HS-27A (cell line): ENCODE measurements around the gene PRSS3.
A peak's percentile ranks its signal among the peaks of the same experiment; 100 is the strongest.
"Not testable (repeated sequence)": the region's sequence is repeated elsewhere in the genome, so short reads cannot be mapped to it uniquely, and the experiment has no call there.

Experiments used
- DNase-seq: peaks from one replicate; pipeline ENCODE4 v3.0.0-alpha.2; 2012; ENCODE audit warnings: low read depth, missing footprints

The PRSS3 gene

GRCh38 chr9:33795281-33795680, at the start of gene PRSS3:
PRSS3 (plus strand) TSS chr9:33795561; CDS start chr9:33795574, 13 bp downstream.
- DNase-seq: no peak

DNA sequence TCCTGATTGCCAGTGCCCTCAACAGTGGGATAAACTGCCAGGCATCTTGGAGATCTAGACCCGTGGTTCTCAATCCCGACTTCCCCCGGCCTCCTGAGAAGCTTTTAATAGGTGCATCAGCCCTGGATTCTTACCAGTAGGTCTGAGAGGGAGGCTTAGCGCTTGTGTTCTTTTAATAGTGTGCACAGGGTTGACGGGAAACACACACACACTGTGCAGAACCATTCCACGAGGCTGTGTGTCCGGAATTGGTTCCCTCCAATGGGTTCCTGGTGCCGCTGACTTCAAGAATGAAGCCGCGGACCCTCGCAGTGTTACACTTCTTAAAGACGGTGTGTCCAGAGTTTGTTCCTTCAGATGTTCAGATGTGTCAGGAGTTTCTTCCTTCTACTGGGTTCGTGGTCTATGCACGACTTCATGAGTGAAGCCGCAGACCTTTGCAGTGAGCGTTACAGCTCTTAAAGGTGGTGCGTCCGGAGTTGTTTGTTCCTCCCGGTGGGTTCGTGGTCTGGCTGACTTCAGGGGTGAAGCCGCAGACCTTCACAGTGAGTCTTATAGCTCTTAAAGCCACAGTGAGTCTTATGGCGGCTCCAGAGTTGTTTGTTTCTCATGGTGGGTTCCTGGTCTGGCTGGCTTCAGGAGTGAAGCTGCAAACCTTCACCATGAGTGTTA, 46.6 kb upstream of the PRSS3 start:
- no peak for DNase-seq

- not testable (repeated sequence) for DNase-seq
These were observed 46.1 kb upstream of the PRSS3 start for GRCh38 chr9:33749305-33749654.

DNA sequence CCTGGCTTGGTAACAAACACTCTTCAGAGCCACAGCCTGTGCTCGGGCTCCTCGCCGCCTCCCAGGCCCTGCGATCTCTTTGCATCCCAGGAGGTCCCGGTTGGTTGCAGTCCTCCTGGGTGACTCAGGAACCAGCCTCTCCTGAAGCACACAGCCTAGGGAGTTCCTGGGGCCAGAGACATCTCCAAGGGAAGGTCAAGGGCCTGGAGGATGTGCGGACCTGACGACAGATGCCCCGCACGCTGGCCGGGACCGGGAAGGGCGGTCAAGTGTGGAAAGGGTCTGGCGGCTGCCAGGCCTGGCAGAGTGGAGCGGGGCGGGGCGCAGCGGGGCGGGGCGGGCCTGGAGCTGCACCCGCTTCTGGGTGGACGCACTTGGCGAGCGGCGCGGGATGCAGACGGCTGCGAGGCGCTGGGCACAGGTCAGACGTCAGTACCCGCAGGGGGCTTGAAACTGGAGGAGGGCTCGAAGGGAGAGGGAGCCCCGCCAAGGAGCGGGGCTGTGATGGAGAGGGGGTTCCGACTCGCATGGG, 45.0 kb upstream of the PRSS3 start:
- no peak for DNase-seq

DNA sequence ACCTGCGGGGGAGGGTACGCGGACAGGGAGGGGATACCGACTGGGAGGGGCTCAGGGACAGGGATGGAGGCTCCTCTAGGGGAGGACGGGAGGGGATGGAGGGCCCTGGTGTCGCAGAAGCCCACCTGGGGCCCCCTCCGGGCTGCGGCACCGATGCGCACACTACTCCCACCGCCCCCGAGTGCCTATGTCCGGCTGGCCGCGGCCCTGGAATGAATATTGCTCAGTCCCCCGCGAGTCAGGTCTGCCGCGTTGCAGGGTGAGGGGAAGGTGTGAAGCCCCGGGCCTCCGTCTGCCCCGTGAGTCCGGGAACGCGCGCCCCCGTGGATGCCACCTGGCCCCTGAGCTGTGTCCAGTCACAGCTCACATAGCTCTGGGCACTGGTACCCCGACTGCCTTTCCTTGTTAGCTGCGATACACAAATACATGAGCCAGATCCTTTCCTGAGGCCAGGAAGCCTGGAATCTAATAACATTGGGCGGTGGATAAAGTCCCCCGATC, 44.5 kb upstream of the PRSS3 start:
- no peak for DNase-seq

- DNase-seq: no peak
These were observed 43.7 kb upstream of the PRSS3 start for GRCh38 chr9:33751536-33752129.

- no peak for DNase-seq
These were observed 43.2 kb upstream of the PRSS3 start for GRCh38 chr9:33752130-33752637.

GRCh38 chr9:33752789-33753188, 42.6 kb upstream of the PRSS3 start:
- DNase-seq: not testable (repeated sequence)

GRCh38 chr9:33759648-33760047, 35.7 kb upstream of the PRSS3 start:
- not testable (repeated sequence) for DNase-seq

GRCh38 chr9:33762343-33762742, 33.0 kb upstream of the PRSS3 start:
- DNase-seq: no peak

DNA sequence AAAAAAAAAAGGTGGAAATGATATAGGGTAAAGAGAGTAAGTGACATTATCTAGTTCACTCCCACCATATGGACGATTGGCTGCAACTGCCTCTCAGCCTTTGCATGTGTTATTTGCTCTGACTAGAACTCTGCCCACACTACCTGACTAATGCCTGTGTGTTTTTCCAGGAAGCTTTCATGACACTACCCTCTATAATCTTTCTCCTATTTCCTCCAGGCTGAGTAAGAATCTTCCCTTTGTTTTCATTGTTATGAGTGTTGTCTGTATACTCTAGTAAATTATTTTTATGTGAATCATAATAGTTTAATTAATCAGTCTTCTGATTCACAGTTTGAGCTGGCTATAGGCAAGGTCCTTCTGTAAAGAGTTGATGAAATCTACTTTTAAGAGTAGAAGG, 31.7 kb upstream of the PRSS3 start:
- not testable (repeated sequence) for DNase-seq

DNA sequence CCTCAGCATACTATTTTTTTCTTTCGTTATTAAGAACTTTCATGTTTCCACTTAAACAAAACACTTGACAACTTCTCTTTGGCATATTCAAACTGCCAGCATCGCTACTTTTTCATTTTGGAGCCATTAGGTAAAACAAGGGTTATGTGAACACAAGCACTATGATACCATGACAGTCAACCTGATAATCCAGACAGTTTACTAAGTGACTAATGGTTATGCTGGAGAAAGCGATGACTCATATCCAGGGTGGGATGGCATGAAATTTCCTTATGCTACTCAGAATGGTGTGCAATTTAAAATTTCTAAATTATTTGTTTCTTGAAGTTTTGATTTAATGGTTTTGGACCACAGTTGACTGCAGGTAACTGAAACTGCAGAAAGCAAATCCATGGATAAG, 29.9 kb upstream of the PRSS3 start:
- DNase-seq: peak; percentile 51

DNA sequence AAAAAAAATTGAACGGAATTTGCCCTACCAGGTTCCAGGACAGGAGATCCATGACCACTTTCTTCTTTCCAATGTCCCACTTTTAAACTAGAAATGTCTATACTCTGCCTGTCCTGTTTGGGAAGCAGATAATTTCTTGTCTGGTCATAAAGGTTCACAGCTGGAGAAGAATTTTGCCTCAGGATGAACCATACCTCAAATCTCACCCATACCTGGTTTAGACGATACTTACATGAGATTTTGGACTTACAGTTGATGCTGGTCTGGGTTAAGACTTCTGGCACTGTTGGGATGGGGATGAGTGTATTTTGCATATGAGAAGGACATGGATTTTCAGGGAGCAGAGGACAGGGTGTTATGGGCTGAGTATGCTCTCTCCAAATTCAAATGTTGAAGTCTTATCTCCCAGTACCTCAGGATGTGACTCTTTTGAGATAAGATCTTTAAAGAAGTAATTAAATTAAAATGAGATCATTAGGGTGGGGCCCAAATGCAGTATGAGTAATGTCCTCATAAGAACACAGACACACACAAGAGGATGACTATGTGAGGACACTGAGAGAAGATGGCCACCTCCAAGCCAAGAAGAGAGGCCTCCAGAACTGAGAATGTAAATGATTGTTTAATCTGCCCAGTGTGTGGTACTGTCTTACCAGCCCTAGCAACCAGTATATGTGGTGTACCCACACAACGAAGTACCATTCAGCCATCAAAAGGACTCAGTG, 25.0 kb upstream of the PRSS3 start:
- not testable (repeated sequence) for DNase-seq

DNA sequence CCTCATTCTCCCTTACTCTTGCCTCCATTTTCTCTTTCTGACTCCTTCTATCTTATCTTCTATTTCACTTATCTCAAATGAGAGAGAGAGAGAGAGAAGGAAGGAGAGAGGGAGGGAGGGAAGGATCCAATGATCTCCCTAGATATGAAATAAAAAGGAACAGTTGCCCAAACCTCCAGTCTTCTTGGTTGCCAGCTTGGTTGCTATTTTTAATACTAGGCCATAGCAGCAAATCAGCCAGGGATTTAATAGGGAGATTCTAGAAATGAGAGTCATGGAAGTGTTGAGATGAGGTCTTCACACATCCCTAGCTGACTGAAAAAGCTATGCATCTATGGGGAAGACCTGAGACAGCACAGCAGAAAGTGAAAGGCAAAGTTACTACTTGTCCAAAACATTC, 22.2 kb upstream of the PRSS3 start:
- not testable (repeated sequence) for DNase-seq

- not testable (repeated sequence) for DNase-seq
These were observed 21.2 kb upstream of the PRSS3 start for GRCh38 chr9:33774074-33774659.

DNA sequence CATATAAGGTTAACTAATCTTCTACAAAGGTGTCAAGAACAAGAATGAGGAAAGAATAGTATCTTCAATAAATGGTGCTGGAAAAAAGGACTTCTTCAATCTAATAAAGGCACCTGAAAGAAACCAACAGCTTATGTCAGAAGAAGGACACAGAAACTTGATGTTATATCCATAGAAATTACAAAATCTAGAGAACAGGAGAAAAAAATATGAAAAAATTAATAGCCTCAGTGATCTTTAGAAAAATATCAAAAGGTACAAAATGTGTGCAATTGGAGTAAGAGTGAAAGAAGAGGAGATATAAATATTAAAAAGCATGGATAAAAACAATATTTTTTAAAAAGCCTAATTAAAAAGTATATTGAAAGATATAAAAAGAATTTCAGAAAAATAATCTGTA, 18.8 kb upstream of the PRSS3 start:
- no peak for DNase-seq

GRCh38 chr9:33778700-33779351, 16.5 kb upstream of the PRSS3 start:
- peak; percentile 62 for DNase-seq

DNA sequence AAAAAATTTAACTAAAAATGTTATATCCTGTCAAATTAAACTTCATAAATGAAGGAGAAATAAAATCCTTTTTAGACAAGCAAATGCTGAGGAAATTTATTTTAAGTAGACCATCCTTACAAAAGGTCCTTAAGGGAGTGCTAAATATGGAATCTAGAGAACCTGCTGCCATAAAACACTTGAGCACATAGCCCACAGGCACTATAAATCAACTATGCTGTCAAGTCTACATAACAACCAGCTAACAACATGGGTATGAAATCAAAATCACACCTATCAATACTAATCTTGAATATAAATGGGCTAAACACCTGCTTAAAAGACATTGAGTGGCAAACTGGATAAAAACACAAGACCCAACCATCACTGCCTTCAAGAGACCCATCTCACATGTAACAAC, 15.1 kb upstream of the PRSS3 start:
- no peak for DNase-seq

DNA sequence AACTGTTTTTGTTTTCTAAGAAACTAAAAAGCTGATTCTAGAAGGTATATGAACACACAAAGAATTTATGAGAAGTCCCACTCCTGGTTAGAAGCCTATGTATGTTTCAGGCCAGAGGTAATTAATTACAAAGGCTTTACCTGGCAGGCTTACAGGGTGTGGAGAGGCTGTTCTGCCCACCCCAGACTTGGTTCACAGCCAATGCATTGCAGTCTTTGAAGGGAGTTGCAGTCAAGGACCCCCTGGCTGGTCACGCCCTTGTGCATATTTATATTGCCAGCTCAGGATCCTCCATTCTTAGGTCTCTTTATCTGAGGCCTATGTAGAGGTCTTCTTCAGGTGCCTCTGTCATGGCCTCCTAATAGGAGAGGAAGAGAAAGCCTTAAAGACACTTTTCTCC, 13.6 kb upstream of the PRSS3 start:
- no peak for DNase-seq

DNA sequence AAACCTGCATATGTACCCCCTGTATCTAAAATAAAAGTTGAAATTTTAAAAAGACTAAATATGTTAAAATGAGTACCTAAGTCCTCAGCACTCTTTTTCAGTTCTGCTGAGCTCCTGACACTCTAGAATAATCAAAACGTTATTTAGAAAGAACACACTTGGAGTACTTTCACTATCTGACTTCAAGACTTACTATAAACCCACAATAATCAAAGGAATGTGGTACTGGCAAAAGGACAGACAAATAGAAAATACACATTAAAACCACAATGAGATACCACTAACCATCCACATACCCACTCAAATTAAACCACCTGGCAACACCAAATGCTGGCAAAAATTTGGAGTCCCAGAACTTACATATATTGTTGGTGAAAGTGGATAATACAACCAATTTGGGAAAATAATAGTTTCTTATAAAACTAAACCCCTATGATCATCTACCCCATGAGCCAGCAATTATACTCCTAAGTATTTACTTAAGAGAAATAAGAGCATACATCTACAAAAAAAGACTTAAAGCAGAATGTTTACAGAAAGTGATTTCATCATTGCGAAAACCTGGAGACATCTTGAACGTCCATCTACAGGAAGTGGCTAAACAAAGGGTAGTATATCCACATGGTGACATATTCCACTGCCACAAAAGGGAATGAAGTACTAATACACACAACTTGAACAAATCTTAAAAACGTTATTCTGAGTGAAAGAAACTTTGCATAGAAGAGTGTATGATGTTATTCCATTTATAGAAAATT, 12.8 kb upstream of the PRSS3 start:
- peak; percentile 36 for DNase-seq

GRCh38 chr9:33785914-33786313, 9.4 kb upstream of the PRSS3 start:
- no peak for DNase-seq
